ENCODE data around the gene ANGEL1.

ANGEL1 gene

DNA sequence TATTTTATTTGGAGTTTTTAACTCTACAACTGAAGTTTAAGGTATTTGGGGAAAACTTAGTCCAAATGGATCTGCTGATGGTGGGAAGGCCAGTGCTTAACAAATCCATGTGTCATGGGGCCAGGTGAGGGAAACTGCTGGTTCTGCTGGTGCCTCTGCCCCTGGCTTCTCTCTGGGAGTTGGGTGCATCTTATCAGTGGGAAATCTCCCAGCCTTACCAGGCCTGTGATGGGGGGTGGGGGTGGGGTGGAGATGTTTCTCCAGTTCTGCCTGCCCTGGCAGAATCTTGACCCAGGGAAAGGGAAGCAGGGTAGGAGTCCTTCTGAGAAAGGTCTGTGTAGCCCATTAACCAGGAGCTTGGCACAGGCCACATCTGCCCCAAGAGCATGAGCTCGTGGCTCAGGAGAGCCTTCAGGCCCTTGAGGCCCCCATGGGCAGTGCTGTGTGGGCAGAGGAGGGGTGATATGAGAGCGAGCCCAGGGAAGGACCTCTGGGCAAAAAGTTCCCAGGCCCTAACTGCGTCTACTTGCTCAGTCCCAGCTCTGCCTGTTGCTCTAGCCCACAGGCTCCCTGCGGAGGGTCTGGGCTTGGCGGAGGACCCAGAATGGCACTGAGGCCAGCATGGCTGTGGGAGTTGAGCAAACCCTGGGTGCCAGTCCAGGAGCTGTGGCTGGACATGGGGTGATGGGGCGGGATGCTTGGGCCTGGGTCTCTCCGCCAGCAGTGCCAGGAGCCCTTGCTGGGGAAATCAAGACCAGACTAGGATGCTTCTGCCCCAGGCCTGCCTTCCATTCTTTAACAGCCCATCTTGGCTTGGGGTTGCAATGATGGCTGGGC, 33.2 kb downstream of the ANGEL1 start:
- Histone ChIP-seq H3K4me2 (ENCODE audit: low read length) (no peak overlapping the region), H3K36me3 (ENCODE audit: control insufficient read depth, insufficient read depth, low read length) (no peaks in the 10 kb centered on the region), H3K4me3 (ENCODE audit: low read depth, low read length) (no peak overlapping the region), H3K27ac (peak overlapping the region; percentile 55), H3K9ac (no peak overlapping the region), H3K9me3 (ENCODE audit: control insufficient read depth, low read length) (no peaks in the 10 kb centered on the region), H3K79me2 (no peaks in the 10 kb centered on the region), H3K4me1 (peaks cover 10% of the 10 kb centered on the region), H3K27me3 (ENCODE audit: control insufficient read depth, insufficient read depth, low read length) (no peaks in the 10 kb centered on the region), H2AFZ (no peak overlapping the region)
- TF ChIP-seq, protein P1, sequence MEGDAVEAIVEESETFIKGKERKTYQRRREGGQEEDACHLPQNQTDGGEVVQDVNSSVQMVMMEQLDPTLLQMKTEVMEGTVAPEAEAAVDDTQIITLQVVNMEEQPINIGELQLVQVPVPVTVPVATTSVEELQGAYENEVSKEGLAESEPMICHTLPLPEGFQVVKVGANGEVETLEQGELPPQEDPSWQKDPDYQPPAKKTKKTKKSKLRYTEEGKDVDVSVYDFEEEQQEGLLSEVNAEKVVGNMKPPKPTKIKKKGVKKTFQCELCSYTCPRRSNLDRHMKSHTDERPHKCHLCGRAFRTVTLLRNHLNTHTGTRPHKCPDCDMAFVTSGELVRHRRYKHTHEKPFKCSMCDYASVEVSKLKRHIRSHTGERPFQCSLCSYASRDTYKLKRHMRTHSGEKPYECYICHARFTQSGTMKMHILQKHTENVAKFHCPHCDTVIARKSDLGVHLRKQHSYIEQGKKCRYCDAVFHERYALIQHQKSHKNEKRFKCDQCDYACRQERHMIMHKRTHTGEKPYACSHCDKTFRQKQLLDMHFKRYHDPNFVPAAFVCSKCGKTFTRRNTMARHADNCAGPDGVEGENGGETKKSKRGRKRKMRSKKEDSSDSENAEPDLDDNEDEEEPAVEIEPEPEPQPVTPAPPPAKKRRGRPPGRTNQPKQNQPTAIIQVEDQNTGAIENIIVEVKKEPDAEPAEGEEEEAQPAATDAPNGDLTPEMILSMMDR (IDR thresholded peaks at IDR 0.05) = no peak

GRCh38 chr14:76778546-76779215, 34.0 kb downstream of the ANGEL1 start:
- TF ChIP-seq, protein P1 (IDR thresholded peaks at IDR 0.05) = no peak
- peaks cover 10% of the 10 kb centered on the region for H3K4me1 ChIP-seq
- no peaks in the 10 kb centered on the region for H3K9me3 ChIP-seq (ENCODE audit: control insufficient read depth, low read length)
- H3K79me2 ChIP-seq = no peaks in the 10 kb centered on the region
- H3K27me3 ChIP-seq (ENCODE audit: control insufficient read depth, insufficient read depth, low read length) = no peaks in the 10 kb centered on the region
- H3K27ac ChIP-seq = peak overlapping the region; percentile 55
- H3K4me2 ChIP-seq (ENCODE audit: low read length) = no peak overlapping the region
- no peak overlapping the region for H2AFZ ChIP-seq
- no peak overlapping the region for H3K4me3 ChIP-seq (ENCODE audit: low read depth, low read length)
- no peak overlapping the region for H3K9ac ChIP-seq
- no peaks in the 10 kb centered on the region for H3K36me3 ChIP-seq (ENCODE audit: control insufficient read depth, insufficient read depth, low read length)

DNA sequence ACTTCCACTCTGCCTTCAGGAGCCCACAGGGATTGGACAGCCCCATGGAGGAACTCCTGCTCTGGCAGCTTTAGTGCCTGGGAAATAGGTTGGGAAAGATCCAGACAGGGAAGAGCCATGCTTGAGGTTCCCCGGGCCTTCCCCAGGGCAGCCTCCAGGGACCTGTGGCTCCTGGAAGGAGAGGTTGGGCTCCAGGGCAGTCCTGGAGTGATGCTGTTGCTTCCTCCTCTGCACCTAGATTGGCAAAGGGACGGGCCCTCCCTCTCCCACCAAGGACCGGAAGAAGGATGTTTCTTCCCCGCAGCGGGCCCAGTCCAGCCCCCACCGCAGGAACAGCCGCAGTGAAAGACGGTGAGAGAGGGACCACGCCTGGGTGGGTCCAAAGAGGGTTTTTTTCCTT, 35.0 kb downstream of the ANGEL1 start:
- H3K4me1 ChIP-seq = peaks cover 10% of the 10 kb centered on the region
- H2AFZ ChIP-seq = no peak overlapping the region
- no peak overlapping the region for H3K4me3 ChIP-seq (ENCODE audit: low read depth, low read length)
- H3K4me2 ChIP-seq (ENCODE audit: low read length) = no peak overlapping the region
- H3K79me2 ChIP-seq = no peaks in the 10 kb centered on the region
- no peaks in the 10 kb centered on the region for H3K9me3 ChIP-seq (ENCODE audit: control insufficient read depth, low read length)
- H3K36me3 ChIP-seq (ENCODE audit: control insufficient read depth, insufficient read depth, low read length) = no peaks in the 10 kb centered on the region
- H3K27me3 ChIP-seq (ENCODE audit: control insufficient read depth, insufficient read depth, low read length) = no peaks in the 10 kb centered on the region
- peak overlapping the region; percentile 29 for H3K27ac ChIP-seq
- TF ChIP-seq, protein P1 (IDR thresholded peaks at IDR 0.05) = no peak
- no peak overlapping the region for H3K9ac ChIP-seq

- Histone ChIP-seq H3K27ac (no peak overlapping the region), H3K4me3 (ENCODE audit: low read depth, low read length) (no peak overlapping the region), H3K9me3 (ENCODE audit: control insufficient read depth, low read length) (no peaks in the 10 kb centered on the region), H2AFZ (no peak overlapping the region), H3K9ac (no peak overlapping the region), H3K27me3 (ENCODE audit: control insufficient read depth, insufficient read depth, low read length) (no peaks in the 10 kb centered on the region), H3K79me2 (no peaks in the 10 kb centered on the region), H3K4me1 (peaks cover 13% of the 10 kb centered on the region), H3K4me2 (ENCODE audit: low read length) (no peak overlapping the region), H3K36me3 (ENCODE audit: control insufficient read depth, insufficient read depth, low read length) (no peaks in the 10 kb centered on the region)
- TF ChIP-seq, protein P1 (IDR thresholded peaks at IDR 0.05) = no peak
These were observed 36.0 kb downstream of the ANGEL1 start for GRCh38 chr14:76776428-76777251.

Measured in parathyroid adenoma (tissue), 2 donors.